Peyer's patch (tissue), 4 donors: ENCODE measurements around the gene CDK5RAP1.

Source experiments
- CTCF ChIP-seq, 6 experiments: fragments of 450-650 bp in 4 of 6; fragments of 200-600 bp in 2 of 6; sonication (generic) in 1 of 6; IDR thresholded peaks; one replicate each; pipeline ENCODE4 v1.5.1; 2017 to 2019; ENCODE audit warnings: antibody characterized with exemption in 6 of 6, mild to moderate bottlenecking in 3 of 6, moderate library complexity in 1 of 6
- POLR2A ChIP-seq, 2 donors: fragments of 450-650 bp; IDR thresholded peaks; one replicate each; pipeline ENCODE4 v1.5.1; 2017; ENCODE audit warnings: antibody characterized with exemption in 2 of 2, mild to moderate bottlenecking in 2 of 2, moderate library complexity in 2 of 2

GRCh38 chr20:33444797-33445560, 43.7 kb upstream of the CDK5RAP1 start:
- peak in 4 of 6 experiments; percentile 14 to 36 (median 34) for TF ChIP-seq CTCF (IDR thresholded peaks at IDR 0.05)
- no peak for TF ChIP-seq POLR2A (IDR thresholded peaks at IDR 0.05)
